ENCODE measurements around the gene SORCS2.

SORCS2 gene

GRCh38 chr4:7638984-7639789 is 446.8 kb downstream of the SORCS2 start:
- no peak for DNase-seq (ENCODE audit: low spot score)

DNA sequence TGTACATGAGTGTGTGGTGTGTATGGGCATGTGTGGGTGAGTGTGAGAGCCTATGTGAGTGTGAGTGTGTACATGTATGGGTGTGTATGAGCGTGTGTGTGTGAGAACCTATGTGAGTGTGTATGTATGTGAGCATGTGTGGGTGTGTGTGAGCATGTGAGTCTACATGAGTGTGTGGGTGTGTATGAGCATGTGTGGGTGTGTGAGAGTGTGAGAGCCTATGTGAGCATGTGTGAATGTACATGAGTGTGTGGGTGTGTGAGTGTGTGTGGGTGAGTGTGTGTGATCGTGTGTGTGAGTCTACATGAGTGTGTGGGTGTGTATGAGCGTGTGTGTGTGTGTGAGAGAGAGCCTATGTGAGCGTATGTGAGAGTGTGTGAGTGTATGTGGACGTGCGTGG is 447.8 kb downstream of the SORCS2 start:
- no peak for DNase-seq (ENCODE audit: low spot score)

GRCh38 chr4:7641712-7642111 is 449.4 kb downstream of the SORCS2 start:
- DNase-seq (ENCODE audit: low spot score), result no peak

- DNase-seq (ENCODE audit: low spot score), result no peak
Measured at GRCh38 chr4:7642741-7643458, 450.6 kb downstream of the SORCS2 start.

DNA sequence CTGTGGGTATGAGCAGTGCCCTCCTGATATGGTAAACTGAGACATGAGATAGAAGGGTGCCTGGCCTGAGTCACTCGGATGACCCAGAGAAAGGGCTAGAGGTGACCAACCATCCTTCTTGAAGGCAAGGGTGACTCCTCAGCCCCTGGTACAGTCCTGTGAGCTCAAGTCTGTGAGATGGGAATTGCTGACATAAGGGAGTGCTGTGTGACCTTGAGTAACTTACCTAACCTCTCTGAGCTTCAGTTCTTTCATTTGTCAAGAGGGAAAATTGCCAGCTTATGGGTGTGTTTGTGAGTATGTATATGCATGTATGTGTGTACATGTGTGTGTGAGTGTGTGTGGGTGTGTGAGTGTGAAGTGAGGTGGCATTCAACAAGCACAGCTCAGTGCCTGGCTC is 452.8 kb downstream of the SORCS2 start:
- DNase-seq (ENCODE audit: low spot score), result no peak

DNA sequence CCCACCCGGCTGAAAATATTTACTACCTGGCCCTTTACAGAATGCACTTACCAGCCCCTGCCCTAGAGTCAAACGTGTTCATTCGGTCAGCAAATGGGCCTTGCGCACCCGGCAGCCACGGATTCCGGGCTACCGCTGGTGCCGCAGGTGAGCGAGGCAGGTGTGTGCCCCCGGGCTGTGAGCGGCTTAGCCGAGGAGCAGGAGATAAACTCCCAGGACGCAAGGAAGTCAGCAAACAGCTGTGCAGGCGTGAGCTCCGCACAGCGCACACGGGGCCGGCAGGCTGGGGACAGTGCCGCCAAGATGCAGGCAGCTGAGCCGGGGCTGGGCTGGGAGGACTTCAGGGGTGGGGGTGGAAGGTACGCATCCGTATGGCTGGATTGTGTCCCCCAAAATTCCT is 453.6 kb downstream of the SORCS2 start:
- DNase-seq (ENCODE audit: low spot score), result no peak

GRCh38 chr4:7646384-7647061 is 454.2 kb downstream of the SORCS2 start:
- no peak for DNase-seq (ENCODE audit: low spot score)

GRCh38 chr4:7647186-7647585 is 454.8 kb downstream of the SORCS2 start:
- no peak for DNase-seq (ENCODE audit: low spot score)

DNA sequence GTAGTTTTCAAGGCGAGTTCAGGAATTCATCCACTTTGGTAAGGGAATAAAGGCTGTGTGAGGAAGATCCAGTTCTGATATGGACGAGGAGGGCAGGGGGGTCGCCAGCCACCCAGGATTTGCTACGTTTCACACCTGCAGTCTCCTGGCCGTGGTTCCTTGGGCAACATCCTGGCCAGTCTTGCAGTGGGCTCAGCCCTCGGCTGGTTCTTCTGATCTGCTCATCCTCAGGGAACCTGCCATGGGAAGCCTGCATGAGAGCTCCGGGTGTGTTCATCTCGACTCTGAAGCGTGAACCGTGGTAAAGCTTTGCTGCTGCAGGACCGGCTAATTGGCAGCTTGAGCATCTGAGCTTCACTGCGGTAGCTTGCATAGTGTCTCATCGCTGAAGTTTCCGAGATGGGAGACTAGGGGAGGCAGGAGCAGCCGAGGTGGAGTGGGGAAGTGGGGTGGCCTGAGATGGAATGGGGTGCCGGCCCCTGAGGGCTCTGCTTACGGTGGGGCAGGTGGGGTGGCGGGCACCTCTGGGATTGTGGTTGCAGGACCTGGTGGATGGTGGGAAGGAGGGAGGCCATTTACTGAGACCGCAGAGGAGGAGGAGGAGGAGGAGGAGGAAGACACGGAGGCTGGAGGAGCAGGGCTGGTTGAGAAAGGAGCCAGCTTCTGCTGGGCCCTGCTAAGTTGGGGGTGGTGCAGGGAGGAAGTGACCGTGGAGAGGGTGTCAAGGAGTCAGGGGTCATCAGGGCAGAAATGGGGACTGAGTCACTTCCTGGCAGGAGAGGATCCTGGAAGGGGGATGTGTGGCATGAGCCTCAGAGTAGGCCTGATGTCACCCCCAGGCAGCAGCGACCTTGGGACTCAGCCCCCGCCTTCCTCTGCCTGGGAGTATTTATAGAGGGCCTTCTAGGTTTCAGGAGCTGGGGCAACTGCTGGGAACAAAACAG is 455.5 kb downstream of the SORCS2 start:
- DNase-seq (ENCODE audit: low spot score), result peak; percentile 73

DNA sequence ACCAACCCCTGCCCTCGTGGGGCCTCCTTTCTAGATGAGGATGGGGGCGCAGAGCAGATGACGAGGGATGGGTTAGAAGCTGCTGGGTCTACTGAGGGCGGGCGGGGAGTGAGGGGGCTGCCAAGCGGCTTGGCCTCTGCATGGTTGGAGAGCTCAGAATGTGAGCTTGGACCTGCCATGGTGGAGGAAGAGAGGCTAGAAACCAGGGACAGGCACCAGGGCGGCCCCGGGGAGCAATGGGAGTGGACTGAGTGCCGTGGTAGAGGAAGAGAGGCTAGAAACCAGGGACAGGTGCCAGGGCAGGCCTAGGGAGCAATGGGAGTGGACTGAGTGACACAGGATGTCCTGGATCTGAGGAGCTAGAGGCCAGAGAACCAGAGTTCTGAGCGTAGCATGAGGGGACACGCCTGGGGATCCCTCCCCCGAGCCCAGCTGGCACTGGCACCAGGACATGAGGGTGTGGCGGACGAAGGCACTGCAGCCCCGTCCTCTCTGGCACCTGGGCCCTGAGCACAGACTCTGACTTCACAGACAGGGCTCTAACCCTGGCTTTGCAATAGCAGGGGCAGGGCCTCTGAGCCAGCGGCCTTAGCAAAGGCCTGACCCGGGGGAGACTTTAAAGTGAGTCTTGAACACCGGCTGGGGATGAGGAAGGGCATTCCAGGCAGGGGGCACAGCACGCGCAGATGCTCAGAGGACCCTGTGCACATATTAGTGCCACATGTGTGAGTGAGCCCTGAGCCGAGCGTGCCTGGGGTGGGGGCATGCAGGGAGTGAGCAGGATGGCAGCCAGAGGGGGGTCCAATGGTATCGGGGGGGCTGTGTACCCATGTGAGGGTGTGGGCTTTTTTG is 456.4 kb downstream of the SORCS2 start:
- DNase-seq (ENCODE audit: low spot score), result no peak

DNA sequence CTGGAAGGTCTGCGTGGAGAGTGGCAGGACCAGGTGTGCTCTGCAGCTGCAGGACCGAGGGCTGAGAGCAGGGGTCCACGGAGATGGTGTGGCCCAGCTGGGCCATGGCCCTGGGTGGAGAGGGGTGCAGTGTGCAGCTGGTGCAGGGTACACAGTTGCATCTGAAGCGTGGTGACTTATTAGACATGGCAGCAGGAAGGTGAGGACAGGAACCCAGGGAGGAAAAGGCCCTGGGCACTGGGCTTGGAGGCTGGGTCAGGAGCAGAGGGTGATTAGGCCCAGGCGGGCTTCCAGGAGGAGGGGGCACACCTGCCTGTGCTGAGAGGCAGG is 457.0 kb downstream of the SORCS2 start:
- no peak for DNase-seq (ENCODE audit: low spot score)

- peak; percentile 90 for DNase-seq (ENCODE audit: low spot score)
Measured at GRCh38 chr4:7649741-7650531, 457.6 kb downstream of the SORCS2 start.

DNA sequence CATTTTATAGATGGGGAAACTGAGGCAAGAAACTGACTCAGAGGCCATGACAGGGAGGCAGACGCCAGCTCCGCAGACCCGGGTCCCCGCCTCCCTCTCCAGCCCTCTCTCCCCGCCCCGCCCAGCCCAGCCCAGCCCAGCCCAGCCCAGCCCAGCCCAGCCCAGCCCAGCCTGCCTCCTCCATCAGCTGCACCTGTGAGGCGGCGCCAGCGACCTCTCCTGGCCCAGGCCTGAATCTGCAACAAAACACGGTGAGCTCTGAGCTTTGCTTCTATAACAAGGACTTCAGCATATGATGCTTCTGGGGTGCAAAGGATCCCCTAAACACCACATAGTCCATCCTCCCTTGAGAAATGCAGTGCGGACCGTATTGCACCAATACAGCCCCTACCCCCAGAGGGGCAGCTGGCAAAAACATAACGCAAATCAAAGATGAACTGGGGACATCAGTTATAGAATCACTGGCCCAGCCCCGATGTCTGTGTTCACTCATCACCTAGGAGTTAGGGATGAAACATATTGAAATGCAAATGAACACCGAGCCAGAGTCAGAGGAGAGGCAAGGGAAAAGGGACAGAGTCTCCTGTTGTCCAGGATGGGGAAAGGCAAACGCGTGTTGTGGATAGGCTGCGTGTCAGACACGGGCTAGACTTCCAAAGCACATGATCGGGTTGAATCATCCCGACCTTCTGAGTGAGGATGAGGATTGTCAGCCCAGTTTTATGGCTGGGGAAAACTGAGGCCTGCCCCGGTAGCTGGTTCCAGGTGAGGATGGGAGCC is 458.5 kb downstream of the SORCS2 start:
- DNase-seq (ENCODE audit: low spot score), result no peak

GRCh38 chr4:7651461-7651921 is 459.2 kb downstream of the SORCS2 start:
- DNase-seq (ENCODE audit: low spot score), result no peak

DNA sequence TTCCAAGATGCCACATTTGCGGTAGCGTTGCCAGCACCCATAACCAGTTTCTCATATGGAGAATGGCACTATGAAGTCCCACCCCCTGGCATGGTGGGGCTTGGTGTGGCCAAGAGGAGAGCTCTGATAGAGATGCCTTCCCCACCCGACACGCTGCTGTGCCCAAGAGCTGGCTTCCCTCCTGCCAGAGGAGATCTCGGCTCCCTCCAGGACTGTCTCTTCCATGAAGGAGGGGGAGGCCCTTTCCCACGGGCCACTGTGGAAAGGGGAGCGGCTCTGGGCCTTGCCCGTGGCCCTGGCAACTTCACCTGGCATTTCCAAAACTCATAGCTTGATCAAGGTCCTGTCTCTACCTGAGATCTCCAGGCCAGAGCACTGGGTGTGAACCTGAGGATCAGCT is 459.7 kb downstream of the SORCS2 start:
- DNase-seq (ENCODE audit: low spot score), result no peak

- DNase-seq (ENCODE audit: low spot score), result no peak
Measured at GRCh38 chr4:7652451-7652881, 460.1 kb downstream of the SORCS2 start.

DNA sequence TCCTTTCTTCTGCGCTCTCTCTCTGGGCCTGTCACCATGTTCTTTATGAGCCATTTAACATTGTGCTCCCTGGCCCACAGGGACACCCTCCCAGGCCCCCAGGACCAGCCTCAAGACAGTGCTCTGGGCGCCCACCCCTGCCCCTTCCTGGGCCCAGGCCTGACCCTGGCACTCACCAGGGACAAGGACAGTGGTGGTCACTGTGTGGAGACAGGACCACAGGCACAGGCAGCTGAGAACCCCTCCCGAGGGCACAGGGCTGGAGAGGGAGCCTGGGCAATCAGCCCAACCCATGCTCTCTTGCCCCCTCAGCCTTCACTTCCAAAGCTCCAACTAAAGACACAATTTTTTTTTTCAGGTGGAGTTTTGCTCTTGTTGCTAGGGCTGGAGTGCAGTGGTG is 460.6 kb downstream of the SORCS2 start:
- DNase-seq (ENCODE audit: low spot score), result no peak

GRCh38 chr4:7653510-7654369 is 461.4 kb downstream of the SORCS2 start:
- DNase-seq (ENCODE audit: low spot score), result no peak

Measured in kidney tubule cell (primary cell).